ENCODE results near the gene LRRC10.
"Not testable (repeated sequence)": the region's sequence is repeated elsewhere in the genome, so short reads cannot be mapped to it uniquely, and the experiment has no call there.

Gene LRRC10

DNA sequence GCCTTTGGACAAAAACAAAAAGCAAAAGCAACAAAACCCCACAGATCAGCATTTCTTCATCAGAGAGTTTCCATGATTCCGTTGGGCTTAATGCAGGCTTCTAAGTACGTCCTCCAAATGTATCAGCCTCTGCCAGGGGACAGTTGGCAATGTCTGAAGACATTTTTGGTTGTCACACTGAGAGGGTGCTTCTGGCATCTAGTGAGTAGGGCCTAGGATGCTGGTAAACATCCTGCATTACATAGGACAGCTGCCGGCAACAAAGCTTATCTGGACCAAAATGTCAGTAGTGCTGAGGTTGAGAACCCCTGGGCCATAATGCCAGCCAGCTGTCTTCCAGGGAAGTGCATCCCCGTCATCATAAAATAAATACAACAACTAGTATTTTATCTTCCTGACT, 9.4 kb upstream of the LRRC10 start:
- no peak for DNase-seq (ENCODE audit: low read depth in 4 of 4, low spot score in 1 of 4)

DNA sequence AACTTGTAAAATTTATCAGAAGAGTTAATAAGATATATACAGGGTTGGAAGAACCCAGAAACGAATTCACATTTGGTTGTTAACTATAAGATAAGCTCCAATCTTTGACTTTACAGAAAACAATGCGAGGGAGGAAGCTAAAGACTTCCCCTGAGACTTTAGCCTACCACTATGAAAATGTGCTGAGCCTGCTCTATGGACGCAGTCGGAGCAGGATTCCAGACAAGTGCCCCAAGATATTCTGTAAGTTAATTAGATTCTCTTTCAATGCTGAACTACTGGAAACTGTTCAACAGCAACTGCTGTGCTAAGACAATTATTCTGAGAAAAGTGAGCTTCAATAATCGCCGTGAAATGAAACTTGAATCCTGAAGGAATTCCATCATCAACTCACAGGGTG, 8.3 kb upstream of the LRRC10 start:
- DNase-seq (ENCODE audit: low read depth in 4 of 4, low spot score in 1 of 4): no peak

DNA sequence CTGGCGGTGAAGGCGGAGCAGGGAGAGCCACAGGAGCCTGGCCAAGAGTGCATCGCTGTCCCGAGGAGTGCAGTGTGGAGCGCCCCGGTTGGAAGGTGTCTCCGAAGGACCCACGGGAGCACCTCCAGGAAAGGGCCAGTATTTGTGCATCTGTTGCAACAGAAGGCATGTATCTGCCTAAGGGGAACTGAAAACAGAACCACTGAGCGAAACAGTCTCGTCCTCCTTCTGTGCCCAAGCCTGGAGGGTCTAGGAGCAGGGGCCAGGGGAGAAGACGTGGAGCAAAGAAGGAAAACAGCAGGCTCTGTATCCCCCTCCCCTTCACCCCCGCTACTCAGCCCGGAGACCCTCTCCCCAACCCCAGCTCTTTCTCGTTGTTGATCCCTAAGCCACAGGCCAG, 5.3 kb upstream of the LRRC10 start:
- no peak for DNase-seq (ENCODE audit: low read depth in 4 of 4, low spot score in 1 of 4)

DNA sequence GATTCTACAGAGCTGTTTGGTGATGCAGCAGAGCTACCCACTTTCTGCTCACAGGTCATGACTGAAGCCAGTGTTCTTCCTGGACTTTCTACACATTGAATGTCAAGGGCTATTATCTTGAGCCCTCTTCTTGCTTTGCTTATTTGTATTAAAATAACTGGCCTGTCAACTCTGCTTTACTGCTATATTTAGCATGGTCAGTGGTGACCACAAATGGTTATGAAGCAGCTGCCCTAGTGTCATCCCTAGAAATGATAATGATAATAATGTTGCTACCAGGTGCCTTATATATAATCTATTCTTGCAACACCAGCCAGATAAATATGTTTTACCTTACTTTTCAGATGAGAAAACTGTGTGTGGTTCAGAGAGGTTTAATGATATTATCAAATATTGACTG, 2.6 kb upstream of the LRRC10 start:
- DNase-seq (ENCODE audit: low read depth in 4 of 4, low spot score in 1 of 4): no peak

DNA sequence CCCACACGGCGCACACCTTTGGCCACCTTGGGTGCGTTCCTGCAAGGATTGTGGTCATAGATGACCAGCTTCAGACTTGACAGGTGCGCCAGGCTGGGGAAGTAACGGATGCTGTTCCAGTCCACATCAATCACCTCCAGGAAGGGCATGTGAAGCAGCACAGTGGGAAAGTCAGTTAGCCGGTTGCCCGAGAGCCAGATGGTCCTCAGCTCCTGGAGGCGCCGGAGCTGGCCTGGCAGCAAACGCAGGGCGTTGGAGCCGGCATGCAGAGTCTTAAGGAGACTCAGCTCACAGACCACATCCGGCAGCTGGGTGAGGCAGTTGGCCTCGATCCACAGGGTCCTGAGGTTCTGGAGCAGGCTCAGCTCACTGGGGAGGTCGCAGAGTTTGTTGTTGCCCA, 581 bp downstream of the LRRC10 start:
- no peak for DNase-seq (ENCODE audit: low read depth in 4 of 4, low spot score in 1 of 4)

DNA sequence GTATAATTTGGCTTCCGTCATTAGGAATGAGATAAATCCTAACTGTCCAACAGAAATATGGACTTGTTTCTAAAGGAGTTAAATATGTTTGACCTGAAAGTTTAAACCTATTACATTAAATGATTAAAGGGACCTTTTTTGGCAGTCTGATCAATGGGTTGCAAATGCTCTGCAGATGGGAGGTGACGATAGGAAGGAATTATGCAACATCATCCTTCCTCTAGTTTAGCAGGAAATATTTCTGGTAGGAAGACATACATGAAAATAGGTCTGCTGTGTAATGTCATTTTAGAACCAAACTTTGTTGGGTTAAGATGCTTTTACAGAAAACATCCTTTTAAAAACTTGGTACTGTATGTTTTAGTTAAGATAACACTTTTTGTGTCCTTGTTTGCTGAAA, 2.6 kb downstream of the LRRC10 start:
- DNase-seq (ENCODE audit: low read depth in 4 of 4, low spot score in 1 of 4): no peak

DNA sequence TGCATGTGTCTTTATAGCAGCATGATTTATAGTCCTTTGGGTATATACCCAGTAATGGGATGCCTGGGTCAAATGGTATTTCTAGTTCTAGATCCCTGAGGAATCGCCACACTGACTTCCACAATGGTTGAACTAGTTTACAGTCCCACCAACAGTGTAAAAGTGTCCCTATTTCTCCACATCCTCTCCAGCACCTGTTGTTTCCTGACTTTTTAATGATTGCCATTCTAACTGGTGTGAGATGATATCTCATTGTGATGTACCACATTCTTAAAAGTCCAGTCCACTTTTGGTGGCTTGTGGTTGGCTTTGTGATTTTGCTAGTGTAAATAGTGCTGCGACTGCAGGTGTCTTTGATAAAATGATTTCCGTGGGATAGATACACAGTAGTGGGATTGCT, 6.4 kb downstream of the LRRC10 start:
- not testable (repeated sequence) for DNase-seq (ENCODE audit: low read depth in 4 of 4, low spot score in 1 of 4)

DNA sequence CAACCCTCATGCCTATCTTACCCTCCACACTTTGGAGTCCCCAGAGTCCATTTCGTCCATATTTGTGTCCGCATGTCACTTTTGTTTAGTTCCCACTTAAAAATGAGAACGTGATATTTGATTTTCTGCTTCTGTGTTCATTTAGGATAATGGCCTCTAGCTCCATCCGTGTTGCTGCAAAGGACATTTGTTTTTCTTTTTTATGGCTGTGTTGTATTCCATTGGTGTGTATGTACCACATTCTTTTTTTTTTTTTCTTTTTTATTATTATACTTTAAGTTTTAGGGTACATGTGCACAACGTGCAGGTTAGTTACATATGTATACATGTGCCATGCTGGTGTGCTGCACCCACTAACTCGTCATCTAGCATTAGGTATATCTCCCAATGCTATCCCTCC, 7.2 kb downstream of the LRRC10 start:
- DNase-seq (ENCODE audit: low read depth in 4 of 4, low spot score in 1 of 4): not testable (repeated sequence)

DNA sequence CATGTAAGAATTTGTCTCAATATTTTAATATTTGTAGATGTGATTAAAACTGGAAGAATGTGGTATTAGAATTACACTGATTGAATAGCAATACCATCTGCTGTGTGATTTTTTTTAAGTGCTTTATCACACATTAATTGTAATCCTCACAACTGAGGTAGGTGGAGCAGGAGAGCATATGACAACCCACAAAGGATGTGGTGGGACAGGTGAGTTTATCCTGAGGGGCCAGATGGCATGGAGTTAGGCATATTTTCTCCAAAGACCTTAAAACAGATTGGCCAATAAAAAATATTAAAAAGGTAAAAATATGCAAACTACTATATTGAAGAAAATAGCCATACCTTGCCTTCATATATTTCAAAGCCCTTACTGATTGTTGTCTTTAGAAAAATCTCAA, 7.8 kb downstream of the LRRC10 start:
- no peak for DNase-seq (ENCODE audit: low read depth in 4 of 4, low spot score in 1 of 4)

DNA sequence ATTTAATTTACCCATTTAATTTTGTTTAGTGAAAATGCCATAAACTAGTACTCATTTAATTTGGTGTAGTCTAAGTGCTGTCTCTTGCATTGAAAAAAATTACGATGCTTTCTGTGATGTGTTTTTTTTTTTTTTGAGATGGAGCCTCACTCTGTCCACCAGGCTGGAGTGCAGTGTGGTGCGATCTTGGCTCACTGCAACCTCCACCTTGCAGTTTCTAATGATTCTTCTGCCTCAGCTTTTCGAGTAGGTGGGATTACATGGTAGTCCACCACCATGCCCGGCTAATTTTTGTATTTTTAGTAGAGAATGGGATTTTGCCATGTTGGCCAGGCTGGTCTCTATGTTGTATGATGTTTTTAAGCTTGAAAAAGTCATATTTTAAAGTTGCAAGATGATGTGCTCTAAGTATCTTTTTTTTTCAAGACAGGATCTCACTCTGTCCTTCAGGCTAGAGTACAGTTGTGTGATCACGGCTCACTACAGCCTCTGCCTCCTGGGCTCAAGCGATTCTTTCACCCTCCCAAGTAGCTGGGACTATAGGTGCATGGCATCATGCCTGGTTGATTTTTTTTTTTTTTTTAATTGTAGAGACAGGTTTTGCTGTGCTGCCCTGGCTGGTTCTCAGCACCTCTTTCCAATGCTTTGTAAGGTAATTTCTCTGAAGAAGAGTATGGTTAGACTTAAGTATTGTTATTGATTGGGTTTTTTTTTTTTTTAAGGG, 8.6 kb downstream of the LRRC10 start:
- no peak for DNase-seq (ENCODE audit: low read depth in 4 of 4, low spot score in 1 of 4)

DNA sequence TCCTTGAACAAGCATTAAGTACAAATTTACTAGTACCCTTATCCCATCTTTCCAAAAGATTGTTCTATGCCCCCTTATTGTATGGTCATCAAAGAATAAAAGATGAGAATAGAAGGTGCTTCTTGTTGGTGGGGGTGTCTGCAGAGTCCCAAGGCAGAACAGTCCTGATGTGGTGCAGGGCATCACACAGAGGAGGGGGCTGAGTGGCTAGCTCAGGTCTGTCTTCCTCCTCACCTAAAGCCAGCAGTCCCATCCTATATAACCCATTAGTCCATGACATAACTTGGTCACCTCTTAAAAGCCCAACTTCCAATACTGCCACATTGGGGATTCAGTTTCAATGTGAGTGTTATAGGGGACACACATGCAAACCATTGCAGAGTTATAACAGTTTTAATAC, 9.9 kb downstream of the LRRC10 start:
- DNase-seq (ENCODE audit: low read depth in 4 of 4, low spot score in 1 of 4): no peak

DNA sequence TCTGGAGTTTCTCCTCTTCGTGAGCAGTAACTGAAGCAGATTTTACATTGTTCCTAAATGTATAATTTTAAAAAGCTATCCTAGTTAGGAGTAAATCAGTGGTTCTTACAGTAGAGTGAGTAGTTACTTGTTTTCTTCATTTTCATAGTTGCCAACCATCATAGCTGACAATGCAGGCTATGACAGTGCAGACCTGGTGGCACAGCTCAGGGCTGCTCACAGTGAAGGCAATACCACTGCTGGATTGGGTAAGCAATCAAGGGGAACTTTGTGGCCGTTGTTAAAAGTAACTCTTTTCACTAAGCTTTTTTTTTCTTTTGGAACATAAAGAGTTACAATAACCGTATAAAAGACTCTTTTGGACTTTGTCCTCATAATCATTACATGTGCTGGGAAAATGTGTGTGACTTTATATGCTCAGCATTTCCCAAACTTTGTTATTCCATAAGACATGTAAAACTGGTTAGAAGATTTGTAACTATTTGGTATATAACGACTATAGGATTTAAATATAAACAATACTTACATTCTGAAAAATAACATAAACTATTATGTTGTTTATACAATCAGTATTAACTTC, 12.4 kb downstream of the LRRC10 start:
- DNase-seq (ENCODE audit: low read depth in 4 of 4, low spot score in 1 of 4): no peak

DNA sequence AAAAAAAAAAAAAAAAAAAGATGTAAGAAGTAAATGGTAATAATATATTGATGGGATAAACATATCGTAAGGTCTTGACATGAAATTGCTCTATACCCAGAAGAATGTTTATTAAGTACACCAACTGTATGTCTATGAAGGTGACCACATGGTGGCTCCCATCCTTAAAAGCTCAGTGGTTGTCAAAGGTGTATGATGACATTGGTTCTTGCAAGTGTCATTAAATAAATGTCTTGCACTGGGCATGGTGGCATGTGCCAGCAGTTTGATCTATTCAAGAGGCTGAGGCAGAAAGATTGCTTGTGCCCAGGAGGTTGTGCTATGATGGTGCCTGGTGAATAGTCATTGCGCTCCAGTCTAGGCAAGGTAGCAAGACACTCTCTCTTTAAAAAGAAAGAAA, 15.0 kb downstream of the LRRC10 start:
- DNase-seq (ENCODE audit: low read depth in 4 of 4, low spot score in 1 of 4): no peak

DNA sequence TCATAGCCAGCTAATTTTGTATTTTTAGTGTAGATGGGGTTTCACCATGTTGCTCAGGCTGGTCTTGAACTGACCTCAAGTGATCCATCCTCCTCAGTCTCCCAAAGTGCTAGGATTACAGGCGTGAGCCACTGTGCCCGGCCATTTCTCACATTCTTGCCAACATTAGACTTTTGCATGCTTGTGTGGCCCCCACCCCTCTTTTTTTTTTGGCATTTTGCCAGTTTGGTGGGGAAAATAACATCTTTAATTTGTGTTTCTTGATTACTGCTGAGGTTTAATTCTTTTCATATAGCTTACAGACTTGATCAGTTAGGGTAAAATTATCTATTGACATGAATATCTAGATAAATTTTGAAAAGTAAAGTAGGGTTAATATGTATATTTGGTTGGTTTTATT, 21.6 kb downstream of the LRRC10 start:
- DNase-seq (ENCODE audit: low read depth in 4 of 4, low spot score in 1 of 4): no peak

DNA sequence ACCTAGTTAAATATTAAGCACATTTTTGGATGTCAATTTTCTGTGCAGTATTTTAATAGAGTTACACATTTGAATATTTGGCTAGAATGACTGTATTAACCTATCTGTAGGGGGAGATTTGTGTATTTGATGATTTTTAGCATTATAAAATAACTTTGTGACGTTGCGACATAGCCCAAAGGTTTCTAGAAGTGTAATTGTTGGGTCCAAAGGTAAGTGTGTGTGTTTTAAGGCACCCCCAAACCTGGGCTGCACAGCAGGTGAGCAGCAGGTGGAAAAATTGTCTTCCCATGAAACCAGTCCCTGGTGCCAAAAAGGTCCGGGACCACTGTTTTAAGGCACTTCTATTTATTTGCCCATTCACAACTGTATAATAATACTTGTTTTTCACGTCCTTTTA, 22.2 kb downstream of the LRRC10 start:
- no peak for DNase-seq (ENCODE audit: low read depth in 4 of 4, low spot score in 1 of 4)

DNA sequence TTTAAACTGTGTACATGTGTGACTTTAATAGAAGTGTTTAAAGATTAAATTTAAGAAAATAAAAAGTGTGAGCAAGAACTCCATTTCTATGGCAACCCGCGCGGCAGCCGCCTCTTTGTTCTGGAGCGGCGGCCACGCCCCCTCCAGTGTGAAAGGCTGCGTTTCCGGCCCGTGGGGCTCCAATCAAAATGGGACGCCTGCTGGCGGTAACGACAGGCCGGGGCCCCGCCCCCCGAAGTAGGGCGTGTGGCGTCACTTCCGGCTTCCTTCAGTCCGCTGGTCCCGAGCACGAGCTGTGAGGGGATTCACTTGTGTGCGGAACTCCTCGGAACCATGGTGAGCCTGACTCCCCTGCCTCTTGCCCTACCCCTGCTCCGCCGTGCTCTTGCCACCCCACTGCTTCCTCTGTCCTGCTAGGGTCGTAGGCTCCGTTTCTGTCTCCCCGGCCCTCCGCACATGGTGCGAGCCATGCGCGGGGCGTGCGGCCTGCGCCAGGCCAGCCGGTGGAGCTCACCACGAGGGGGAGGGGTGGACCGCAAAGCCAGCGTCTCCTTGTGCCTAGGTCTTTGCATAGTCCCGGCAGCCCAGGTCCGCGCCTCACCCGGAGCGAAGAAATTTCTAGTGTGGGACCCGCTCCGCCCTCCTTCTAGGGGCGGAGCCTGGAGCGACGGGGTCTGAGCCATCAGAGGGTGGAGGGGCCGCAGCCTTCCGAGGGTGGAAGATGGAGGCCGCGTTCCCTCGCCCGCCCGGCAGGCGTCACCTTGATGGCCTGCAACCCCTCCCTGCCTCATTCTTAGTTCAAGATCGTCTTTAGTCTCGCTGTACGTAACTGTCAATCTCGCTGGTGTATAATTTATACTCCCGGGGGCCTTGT, 25.3 kb downstream of the LRRC10 start, which contains the start of gene CCT2:
CCT2 (plus strand) TSS at position 271 of the 874 bp plus-strand sequence; CDS start at position 334, 63 bp downstream.
- peak; percentile 91 to 96 (median 95) for DNase-seq (ENCODE audit: low read depth in 4 of 4, low spot score in 1 of 4)

DNA sequence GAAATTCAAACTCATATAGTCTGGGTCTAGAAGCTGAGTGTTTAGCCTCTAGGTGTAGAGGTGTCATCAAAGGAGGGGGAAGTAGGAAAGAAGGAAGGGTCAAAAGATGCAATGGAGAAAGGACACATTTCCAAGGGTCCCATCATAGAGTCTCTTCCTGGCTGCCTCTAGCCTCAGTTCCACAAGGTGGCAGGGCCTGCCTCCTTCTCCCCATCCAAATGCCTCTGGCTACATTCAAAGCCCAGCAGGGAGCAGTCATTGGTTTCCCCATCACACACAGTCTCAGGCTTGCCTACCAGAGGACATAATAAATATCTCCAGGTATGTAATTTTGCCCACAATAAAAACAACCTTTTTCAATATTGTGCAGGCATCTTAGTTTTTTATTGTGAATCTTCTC, 27.5 kb downstream of the LRRC10 start:
- no peak for DNase-seq (ENCODE audit: low read depth in 4 of 4, low spot score in 1 of 4)

DNA sequence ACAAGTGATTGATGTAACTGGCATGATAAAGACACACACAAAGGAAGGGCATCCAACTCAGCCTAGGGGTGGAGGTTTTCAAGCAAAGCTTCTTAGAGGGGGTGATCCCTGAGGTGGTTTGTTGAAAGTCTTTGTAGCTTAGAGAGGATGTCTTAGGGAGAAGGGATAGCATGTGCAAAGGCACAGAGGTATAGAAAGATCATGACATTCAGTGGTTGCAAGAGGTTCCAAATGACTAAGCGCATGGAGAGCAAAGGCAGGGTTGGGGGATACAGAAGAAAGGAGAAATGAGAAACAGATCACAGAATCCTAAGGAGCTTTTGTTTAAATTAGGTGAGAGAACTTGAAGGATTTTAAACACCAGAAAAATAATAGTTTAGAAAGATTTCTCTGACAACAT, 30.6 kb downstream of the LRRC10 start:
- no peak for DNase-seq (ENCODE audit: low read depth in 4 of 4, low spot score in 1 of 4)

DNA sequence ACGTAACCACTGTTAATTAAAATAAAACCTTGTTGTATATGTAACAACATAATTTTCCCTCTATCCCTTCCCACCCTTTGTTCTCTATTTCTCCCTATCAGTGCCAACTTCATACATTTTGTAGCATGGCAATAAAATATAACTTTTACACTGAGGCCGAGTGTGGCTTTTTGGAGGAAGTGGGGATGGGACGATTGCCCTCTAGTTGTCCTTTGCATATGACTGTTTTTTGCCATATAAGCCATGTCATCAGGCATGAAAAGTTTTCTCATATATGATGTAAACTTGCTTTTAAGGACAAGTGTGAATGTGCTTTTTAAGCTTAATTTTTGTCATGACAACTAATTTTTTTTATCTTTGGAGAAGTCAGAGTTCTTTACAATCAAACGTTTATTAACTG, 31.7 kb downstream of the LRRC10 start:
- no peak for DNase-seq (ENCODE audit: low read depth in 4 of 4, low spot score in 1 of 4)

DNA sequence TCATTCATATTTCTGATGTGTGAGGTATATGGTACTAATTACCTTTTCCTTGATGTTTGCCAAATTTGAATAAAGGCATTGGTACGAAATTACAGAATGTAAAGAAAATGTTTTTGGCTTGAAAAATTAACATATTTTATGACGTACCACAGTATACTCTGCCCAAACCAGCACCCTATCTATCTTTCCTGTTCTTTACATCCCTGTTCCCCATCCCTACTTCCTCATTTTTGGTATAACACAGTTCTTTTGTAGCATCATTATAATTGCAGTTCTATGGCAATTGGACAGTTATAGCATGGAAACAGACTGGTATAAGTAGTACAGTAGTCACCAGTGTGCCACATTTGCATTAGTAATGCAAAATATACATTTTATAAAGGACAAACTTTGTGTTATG, 32.4 kb downstream of the LRRC10 start:
- DNase-seq (ENCODE audit: low read depth in 4 of 4, low spot score in 1 of 4): no peak

DNA sequence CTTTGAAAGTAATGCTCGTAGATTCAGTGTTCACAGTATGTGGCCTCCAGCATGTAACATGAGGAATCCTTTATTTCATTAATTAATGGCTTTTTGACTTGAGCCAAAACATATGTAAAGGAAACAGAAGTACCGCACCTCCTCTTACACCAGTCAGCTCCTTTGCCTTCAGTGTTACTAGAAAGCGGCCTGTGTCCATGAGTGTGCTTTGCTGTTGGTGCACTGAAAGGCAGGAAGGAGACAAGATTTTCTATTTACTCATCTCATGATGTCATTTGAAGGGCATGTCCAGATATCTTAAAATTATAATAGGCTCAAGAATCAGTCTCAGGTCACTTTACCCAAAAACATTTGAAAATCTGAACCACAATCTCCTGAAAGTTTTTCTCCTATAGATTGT, 35.4 kb downstream of the LRRC10 start:
- no peak for DNase-seq (ENCODE audit: low read depth in 4 of 4, low spot score in 1 of 4)
